Measurements from ENCODE around the gene RTRAF. TPM values are rescaled to one million over a fixed set of nuclear protein-coding genes. Genes with fewer than 3 reads are reported as not detected.

RTRAF gene
- total RNA-seq, 1 experiment from 2014 or later, result 93.7 TPM

DNA sequence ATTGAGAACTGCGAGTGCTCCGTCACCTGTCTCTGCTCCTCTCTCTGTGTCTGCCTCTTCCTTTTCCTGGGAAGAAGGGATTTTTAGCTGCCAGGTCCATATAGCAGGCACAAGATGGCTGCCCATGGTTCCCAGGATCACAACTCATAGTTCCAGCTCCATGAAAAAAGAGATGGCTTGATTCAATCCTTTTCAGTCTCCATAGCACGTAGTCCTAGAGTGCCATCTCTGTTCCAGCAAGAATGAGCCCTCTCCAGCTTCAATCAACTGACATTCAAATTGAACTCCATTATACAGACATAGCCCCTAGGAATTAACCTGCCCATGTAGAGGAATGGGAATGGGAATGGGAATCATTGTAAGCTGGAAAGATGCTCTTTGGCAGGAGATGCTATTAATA is 34.7 kb upstream of the RTRAF start:
- no peak overlapping the region for H3K27ac ChIP-seq (ENCODE audit: low read length)
- no peaks in the 10 kb centered on the region for H3K9me3 ChIP-seq (ENCODE audit: control insufficient read depth, insufficient read depth, low read depth, low read length)
- CTCF ChIA-PET, result no interaction called here
- H3K4me1 ChIP-seq (ENCODE audit: control insufficient read depth, insufficient read depth, low read length), result no peaks in the 10 kb centered on the region
- in situ Hi-C loops (cut with HindIII; ENCODE audit: low pct_unique_long_range_greater_than_20kb, low sequenced_read_pairs), result no loop called here
- no TSS peak for BruUV-seq (replicated peaks)
- POLR2A ChIA-PET, result no interaction called here
- H3K27me3 ChIP-seq (ENCODE audit: control insufficient read depth, insufficient read depth, low read length), result no peaks in the 10 kb centered on the region
- no peaks in the 10 kb centered on the region for H3K36me3 ChIP-seq (ENCODE audit: control insufficient read depth, insufficient read depth, low read length)
- intact Hi-C loops (cut with micrococcal nuclease; ENCODE audit: unreplicated experiment), result no loop called here
- DNase-seq (ENCODE audit: low read depth, low spot score) (no peak), ATAC-seq (no peak)
- no peak overlapping the region for H3K4me3 ChIP-seq (ENCODE audit: low read depth in 2 of 2, low read length in 2 of 2)
- TF ChIP-seq SIN3A (IDR thresholded peaks at IDR 0.05; ENCODE audit: borderline replicate concordance, insufficient read depth, low read depth, low read length) (no peak), POLR2AphosphoS5 (IDR thresholded peaks at IDR 0.05; ENCODE audit: low read depth, low read length) (no peak)
- TF ChIP-seq, protein P1, sequence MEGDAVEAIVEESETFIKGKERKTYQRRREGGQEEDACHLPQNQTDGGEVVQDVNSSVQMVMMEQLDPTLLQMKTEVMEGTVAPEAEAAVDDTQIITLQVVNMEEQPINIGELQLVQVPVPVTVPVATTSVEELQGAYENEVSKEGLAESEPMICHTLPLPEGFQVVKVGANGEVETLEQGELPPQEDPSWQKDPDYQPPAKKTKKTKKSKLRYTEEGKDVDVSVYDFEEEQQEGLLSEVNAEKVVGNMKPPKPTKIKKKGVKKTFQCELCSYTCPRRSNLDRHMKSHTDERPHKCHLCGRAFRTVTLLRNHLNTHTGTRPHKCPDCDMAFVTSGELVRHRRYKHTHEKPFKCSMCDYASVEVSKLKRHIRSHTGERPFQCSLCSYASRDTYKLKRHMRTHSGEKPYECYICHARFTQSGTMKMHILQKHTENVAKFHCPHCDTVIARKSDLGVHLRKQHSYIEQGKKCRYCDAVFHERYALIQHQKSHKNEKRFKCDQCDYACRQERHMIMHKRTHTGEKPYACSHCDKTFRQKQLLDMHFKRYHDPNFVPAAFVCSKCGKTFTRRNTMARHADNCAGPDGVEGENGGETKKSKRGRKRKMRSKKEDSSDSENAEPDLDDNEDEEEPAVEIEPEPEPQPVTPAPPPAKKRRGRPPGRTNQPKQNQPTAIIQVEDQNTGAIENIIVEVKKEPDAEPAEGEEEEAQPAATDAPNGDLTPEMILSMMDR (IDR thresholded peaks at IDR 0.05), result no peak

DNA sequence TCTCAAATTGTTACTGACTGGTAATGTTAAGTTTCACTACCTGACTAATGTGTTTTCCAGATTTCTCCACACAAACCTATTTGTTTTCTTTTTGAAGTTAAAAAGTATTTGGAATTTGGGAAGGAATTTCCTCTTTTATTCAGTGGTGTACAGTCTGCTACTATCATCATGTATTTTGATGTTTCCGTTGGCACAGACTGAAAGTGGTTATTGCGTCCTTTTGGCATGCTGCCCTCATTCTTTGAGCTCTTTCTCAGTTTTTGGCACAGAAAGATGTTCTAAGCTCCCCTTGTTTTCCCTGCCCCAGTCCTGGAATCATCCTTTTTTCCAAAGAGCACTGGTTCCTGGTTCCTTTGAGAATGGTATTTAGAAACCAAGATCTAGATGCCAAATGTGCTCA is 31.4 kb upstream of the RTRAF start:
- Histone ChIP-seq H3K9me3 (ENCODE audit: control insufficient read depth, insufficient read depth, low read depth, low read length) (0 out of 2 replicates have a peak, but pooled peaks cover 3% of the 10 kb centered on the region), H3K36me3 (ENCODE audit: control insufficient read depth, insufficient read depth, low read length) (no peaks in the 10 kb centered on the region), H3K4me1 (ENCODE audit: control insufficient read depth, insufficient read depth, low read length) (no peaks in the 10 kb centered on the region), H3K27me3 (ENCODE audit: control insufficient read depth, insufficient read depth, low read length) (no peaks in the 10 kb centered on the region; the same call in 1 of the 2 replicates), H3K4me3 (ENCODE audit: low read depth in 2 of 2, low read length in 2 of 2) (no peak overlapping the region), H3K27ac (ENCODE audit: low read length) (no peak overlapping the region)
- no peak for DNase-seq (ENCODE audit: low read depth, low spot score)
- ChIA-PET CTCF (no interaction called here), POLR2A (interaction anchor here (0.7 kb wide), 1 partner anchor 10 kb away, joined by 4 read pairs; no protein-coding TSS in a partner anchor)
- in situ Hi-C loops (cut with HindIII; ENCODE audit: low pct_unique_long_range_greater_than_20kb, low sequenced_read_pairs) (no loop called here), intact Hi-C loops (cut with micrococcal nuclease; ENCODE audit: unreplicated experiment) (no loop called here)
- ATAC-seq, result no peak
- TF ChIP-seq TCF7L2 (IDR thresholded peaks at IDR 0.05; ENCODE audit: low read depth, low read length) (no peak), SIN3A (IDR thresholded peaks at IDR 0.05; ENCODE audit: borderline replicate concordance, insufficient read depth, low read depth, low read length) (no peak), POLR2AphosphoS5 (IDR thresholded peaks at IDR 0.05; ENCODE audit: low read depth, low read length) (no peak)
- TF ChIP-seq, protein P1 (IDR thresholded peaks at IDR 0.05), result no peak
- TF ChIP-seq, protein P2, sequence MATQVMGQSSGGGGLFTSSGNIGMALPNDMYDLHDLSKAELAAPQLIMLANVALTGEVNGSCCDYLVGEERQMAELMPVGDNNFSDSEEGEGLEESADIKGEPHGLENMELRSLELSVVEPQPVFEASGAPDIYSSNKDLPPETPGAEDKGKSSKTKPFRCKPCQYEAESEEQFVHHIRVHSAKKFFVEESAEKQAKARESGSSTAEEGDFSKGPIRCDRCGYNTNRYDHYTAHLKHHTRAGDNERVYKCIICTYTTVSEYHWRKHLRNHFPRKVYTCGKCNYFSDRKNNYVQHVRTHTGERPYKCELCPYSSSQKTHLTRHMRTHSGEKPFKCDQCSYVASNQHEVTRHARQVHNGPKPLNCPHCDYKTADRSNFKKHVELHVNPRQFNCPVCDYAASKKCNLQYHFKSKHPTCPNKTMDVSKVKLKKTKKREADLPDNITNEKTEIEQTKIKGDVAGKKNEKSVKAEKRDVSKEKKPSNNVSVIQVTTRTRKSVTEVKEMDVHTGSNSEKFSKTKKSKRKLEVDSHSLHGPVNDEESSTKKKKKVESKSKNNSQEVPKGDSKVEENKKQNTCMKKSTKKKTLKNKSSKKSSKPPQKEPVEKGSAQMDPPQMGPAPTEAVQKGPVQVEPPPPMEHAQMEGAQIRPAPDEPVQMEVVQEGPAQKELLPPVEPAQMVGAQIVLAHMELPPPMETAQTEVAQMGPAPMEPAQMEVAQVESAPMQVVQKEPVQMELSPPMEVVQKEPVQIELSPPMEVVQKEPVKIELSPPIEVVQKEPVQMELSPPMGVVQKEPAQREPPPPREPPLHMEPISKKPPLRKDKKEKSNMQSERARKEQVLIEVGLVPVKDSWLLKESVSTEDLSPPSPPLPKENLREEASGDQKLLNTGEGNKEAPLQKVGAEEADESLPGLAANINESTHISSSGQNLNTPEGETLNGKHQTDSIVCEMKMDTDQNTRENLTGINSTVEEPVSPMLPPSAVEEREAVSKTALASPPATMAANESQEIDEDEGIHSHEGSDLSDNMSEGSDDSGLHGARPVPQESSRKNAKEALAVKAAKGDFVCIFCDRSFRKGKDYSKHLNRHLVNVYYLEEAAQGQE (IDR thresholded peaks at IDR 0.05; ENCODE audit: insufficient read depth in 1 of 2, low read depth in 2 of 2, low read length in 1 of 2), result no peak
- BruUV-seq (replicated peaks), result no TSS peak
